Mammary epithelial cell (primary cell): ENCODE data around the gene MDGA2.

Experiments
- EZH2 ChIP-seq: IDR thresholded peaks from 2 replicates; pipeline ENCODE4 v1.6.1; 2012; ENCODE audit warnings: low read length, inconsistent platforms, borderline replicate concordance
- TF ChIP-seq, protein P1 (sequence below), 2 donors: IDR thresholded peaks in 1 of 2; conservative IDR thresholded peaks in 1 of 2; 2 replicates each; pipeline ENCODE4 v1.5.1; 2011 to 2012; ENCODE audit warnings: inconsistent platforms in 2 of 2, low read length in 2 of 2, mild to moderate bottlenecking in 2 of 2, control low read depth in 1 of 2, low read depth in 1 of 2; ENCODE audit not compliant: insufficient read depth in 1 of 2; ENCODE audit errors: extremely low read depth in 1 of 2

DNA sequence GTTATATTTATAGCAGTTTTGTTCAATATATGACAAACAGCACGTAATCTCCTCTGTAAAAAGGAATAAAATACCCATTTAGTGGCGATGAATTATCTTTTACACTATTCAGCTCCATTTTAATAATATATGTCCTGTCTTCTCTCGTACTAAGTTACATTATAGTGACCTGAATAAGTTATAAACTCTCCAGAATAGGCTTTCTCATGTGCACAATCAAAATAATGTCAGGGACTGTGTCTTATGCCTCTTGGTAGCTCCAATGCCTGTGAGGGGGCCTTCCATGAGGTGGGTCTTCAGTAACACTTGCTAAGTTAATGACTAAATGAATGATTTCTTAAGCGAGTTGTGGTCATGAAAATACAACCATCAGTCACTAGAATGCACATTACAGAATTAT, 150.9 kb downstream of the MDGA2 start:
- TF ChIP-seq, protein P1, sequence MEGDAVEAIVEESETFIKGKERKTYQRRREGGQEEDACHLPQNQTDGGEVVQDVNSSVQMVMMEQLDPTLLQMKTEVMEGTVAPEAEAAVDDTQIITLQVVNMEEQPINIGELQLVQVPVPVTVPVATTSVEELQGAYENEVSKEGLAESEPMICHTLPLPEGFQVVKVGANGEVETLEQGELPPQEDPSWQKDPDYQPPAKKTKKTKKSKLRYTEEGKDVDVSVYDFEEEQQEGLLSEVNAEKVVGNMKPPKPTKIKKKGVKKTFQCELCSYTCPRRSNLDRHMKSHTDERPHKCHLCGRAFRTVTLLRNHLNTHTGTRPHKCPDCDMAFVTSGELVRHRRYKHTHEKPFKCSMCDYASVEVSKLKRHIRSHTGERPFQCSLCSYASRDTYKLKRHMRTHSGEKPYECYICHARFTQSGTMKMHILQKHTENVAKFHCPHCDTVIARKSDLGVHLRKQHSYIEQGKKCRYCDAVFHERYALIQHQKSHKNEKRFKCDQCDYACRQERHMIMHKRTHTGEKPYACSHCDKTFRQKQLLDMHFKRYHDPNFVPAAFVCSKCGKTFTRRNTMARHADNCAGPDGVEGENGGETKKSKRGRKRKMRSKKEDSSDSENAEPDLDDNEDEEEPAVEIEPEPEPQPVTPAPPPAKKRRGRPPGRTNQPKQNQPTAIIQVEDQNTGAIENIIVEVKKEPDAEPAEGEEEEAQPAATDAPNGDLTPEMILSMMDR (conservative IDR thresholded peaks at IDR 0.05 in 1 of 2, IDR thresholded peaks at IDR 0.05 in 1 of 2; ENCODE audit: extremely low read depth in 1 of 2, insufficient read depth in 1 of 2, low read depth in 1 of 2, low read length in 2 of 2) = no peak
- no peak for TF ChIP-seq EZH2
